ENCODE measurements around the gene ARHGAP26.

ARHGAP26 gene

GRCh38 chr5:143001764-143002351 is 231.7 kb downstream of the ARHGAP26 start:
- no peak for DNase-seq

GRCh38 chr5:143002459-143003327 is 232.5 kb downstream of the ARHGAP26 start:
- DNase-seq: peak; percentile 57

- DNase-seq: no peak
Observed at GRCh38 chr5:143003328-143003636, 233.1 kb downstream of the ARHGAP26 start.

GRCh38 chr5:143004361-143005145 is 234.4 kb downstream of the ARHGAP26 start:
- peak; percentile 59 for DNase-seq

- DNase-seq: no peak
Observed at GRCh38 chr5:143006501-143006900, 236.3 kb downstream of the ARHGAP26 start.

- no peak for DNase-seq
Observed at GRCh38 chr5:143008032-143008431, 237.9 kb downstream of the ARHGAP26 start.

GRCh38 chr5:143008809-143009521 is 238.8 kb downstream of the ARHGAP26 start:
- DNase-seq: no peak

- DNase-seq: peak; percentile 96
Observed at GRCh38 chr5:143010351-143010750, 240.2 kb downstream of the ARHGAP26 start.

GRCh38 chr5:143011585-143011984 is 241.4 kb downstream of the ARHGAP26 start:
- no peak for DNase-seq

- no peak for DNase-seq
Observed at GRCh38 chr5:143013176-143013891, 243.2 kb downstream of the ARHGAP26 start.

- DNase-seq: peak; percentile 68
Observed at GRCh38 chr5:143014017-143014651, 244.0 kb downstream of the ARHGAP26 start.

GRCh38 chr5:143016777-143017516 is 246.8 kb downstream of the ARHGAP26 start:
- peak; percentile 65 for DNase-seq

- DNase-seq: no peak
Observed at GRCh38 chr5:143017541-143017940, 247.4 kb downstream of the ARHGAP26 start.

GRCh38 chr5:143017992-143018391 is 247.8 kb downstream of the ARHGAP26 start:
- DNase-seq: no peak

GRCh38 chr5:143019157-143019556 is 249.0 kb downstream of the ARHGAP26 start:
- DNase-seq: peak; percentile 43

GRCh38 chr5:143019614-143020515 is 249.7 kb downstream of the ARHGAP26 start:
- peak; percentile 98 for DNase-seq

GRCh38 chr5:143021595-143021994 is 251.4 kb downstream of the ARHGAP26 start:
- DNase-seq: no peak

GRCh38 chr5:143023411-143024096 is 253.4 kb downstream of the ARHGAP26 start:
- DNase-seq: no peak

GRCh38 chr5:143024228-143024920 is 254.2 kb downstream of the ARHGAP26 start:
- peak; percentile 55 for DNase-seq
